HCT116 (cell line): Measurements from ENCODE around the gene RCSD1. TPM values are rescaled to one million over a fixed set of nuclear protein-coding genes. Genes with fewer than 3 reads are reported as not detected.

ENCODE experiments used
- ATAC-seq: fragments of 200-7000 bp; cut with Tn5 transposase; 2 replicates; pipeline ENCODE4 v1.9.1; 2020; ENCODE audit warnings: mild to moderate bottlenecking, moderate library complexity
- BruUV-seq: library from RNA; stranded (reverse); fragments of 400-500 nt; replicated peaks from 2 replicates; lab custom pipeline; 2021; lab: Mats Ljungman, UMichigan
- CTCF ChIA-PET: fragments of 300-600 bp; sonication (Branson Sonifier 250); formaldehyde crosslinking; loops from one replicate; lab custom pipeline; 2021; ENCODE audit warnings: antibody characterized with exemption; lab: Charles Lee
- POLR2A ChIA-PET: fragments of 300-600, 350-600 bp; sonication (Branson Sonifier 250); formaldehyde crosslinking; loops from one replicate; lab custom pipeline; 2021; ENCODE audit warnings: antibody characterized with exemption; lab: Charles Lee
- RAD21 ChIA-PET, 2 experiments: fragments of 300-600 bp; sonication (Branson Sonifier 250); formaldehyde crosslinking; loops; one replicate each; lab custom pipeline; 2023; ENCODE audit warnings: low total read pairs in 2 of 2; ENCODE audit not compliant: uncharacterized antibody in 2 of 2, unreplicated experiment in 2 of 2, low non-redundant PET in 1 of 2; lab: Charles Lee
- DNase-seq: peaks from one replicate; pipeline ENCODE4 v3.0.0-alpha.2; 2010; ENCODE audit warnings: low read depth, low spot score
- H2AFZ ChIP-seq: fragments of 200-600 bp; shearing (Covaris generic), sonication (generic); 2 replicates; pipeline ENCODE4 v1.6.1; 2017; ENCODE audit warnings: low read depth, mixed run types, mixed read lengths, antibody characterized with exemption, low read length; ENCODE audit not compliant: poor library complexity, severe bottlenecking
- H3K27ac ChIP-seq: 2 replicates; pipeline ENCODE4 v1.5.1; 2012; ENCODE audit warnings: low read depth, low read length
- H3K27me3 ChIP-seq: fragments of 200-600 bp; sonication (generic); 2 replicates; pipeline ENCODE4 v1.6.1; 2016; ENCODE audit warnings: mixed run types, low read length, mixed read lengths; ENCODE audit not compliant: insufficient read depth
- H3K36me3 ChIP-seq, 2 experiments: fragments of 200-500 bp in 1 of 2; fragments of 200-600 bp in 1 of 2; sonication (Bioruptor generic) in 1 of 2; sonication (generic) in 1 of 2; 2 replicates each; pipeline versions ENCODE4 v1.5.1 to v1.6.1; 2014 to 2016; ENCODE audit warnings: low read length in 2 of 2, inconsistent platforms in 1 of 2, mixed read lengths in 1 of 2, mixed run types in 1 of 2; ENCODE audit not compliant: insufficient read depth in 2 of 2, control insufficient read depth in 1 of 2
- H3K4me1 ChIP-seq, 2 experiments: fragments of 200-600 bp in 1 of 2; sonication (generic) in 1 of 2; 2 replicates each; pipeline versions ENCODE4 v1.5.1 to v1.6.1; 2012 to 2017; ENCODE audit warnings: low read length in 2 of 2, inconsistent platforms in 1 of 2, mild to moderate bottlenecking in 1 of 2, mixed read lengths in 1 of 2, mixed run types in 1 of 2, moderate library complexity in 1 of 2; ENCODE audit not compliant: insufficient read depth in 2 of 2, control insufficient read depth in 1 of 2
- H3K4me2 ChIP-seq: fragments of 200-600 bp; sonication (generic); 2 replicates; pipeline ENCODE4 v1.6.1; 2017; ENCODE audit warnings: mixed run types, low read length, mixed read lengths
- H3K4me3 ChIP-seq, 2 experiments: fragments of 200-600 bp in 1 of 2; sonication (generic) in 1 of 2; replicated peaks in 1 of 2; 2 replicates each; pipeline ENCODE4 v1.5.1; 2011 to 2016; ENCODE audit warnings: low read length in 2 of 2, control low read depth in 1 of 2, low read depth in 1 of 2, mild to moderate bottlenecking in 1 of 2, mixed read lengths in 1 of 2, mixed run types in 1 of 2
- H3K79me2 ChIP-seq: fragments of 200-600 bp; sonication (generic); 2 replicates; pipeline ENCODE4 v1.6.1; 2017; ENCODE audit warnings: mild to moderate bottlenecking, mixed run types, low read length, moderate library complexity, mixed read lengths; ENCODE audit not compliant: insufficient read depth
- H3K9ac ChIP-seq: fragments of 200-600 bp; sonication (generic); 2 replicates; pipeline ENCODE4 v1.6.1; 2016; ENCODE audit warnings: low read length, mixed read lengths
- H3K9me2 ChIP-seq: fragments of 200-600 bp; sonication (generic), shearing (Covaris generic); 2 replicates; pipeline ENCODE4 v1.6.1; 2017; ENCODE audit warnings: mixed run types, mild to moderate bottlenecking, moderate library complexity; ENCODE audit not compliant: insufficient read depth
- H3K9me3 ChIP-seq, 2 experiments: fragments of 200-500 bp in 1 of 2; fragments of 200-600 bp in 1 of 2; sonication (Bioruptor generic) in 1 of 2; sonication (generic) in 1 of 2; 2 replicates each; pipeline ENCODE4 v1.6.1; 2014 to 2017; ENCODE audit warnings: low read length in 2 of 2, mixed read lengths in 2 of 2, inconsistent platforms in 1 of 2, low read depth in 1 of 2, mild to moderate bottlenecking in 1 of 2, mixed run types in 1 of 2, moderate library complexity in 1 of 2; ENCODE audit not compliant: control insufficient read depth in 1 of 2, insufficient read depth in 1 of 2
- H4K20me1 ChIP-seq: fragments of 200-600 bp; sonication (generic), shearing (Covaris generic); 2 replicates; pipeline ENCODE4 v1.6.1; 2017; ENCODE audit warnings: mixed run types, mild to moderate bottlenecking, moderate library complexity; ENCODE audit not compliant: insufficient read depth
- ATF3 ChIP-seq: IDR thresholded peaks from 2 replicates; pipeline ENCODE4 v1.6.1; 2012
- CBX3 ChIP-seq: IDR thresholded peaks from 2 replicates; pipeline ENCODE4 v1.6.1; 2012; ENCODE audit warnings: low read depth
- EGR1 ChIP-seq: IDR thresholded peaks from 2 replicates; pipeline ENCODE4 v1.6.1; 2012; ENCODE audit warnings: low read depth
- ELF1 ChIP-seq: IDR thresholded peaks from 2 replicates; pipeline ENCODE4 v1.6.1; 2012; ENCODE audit warnings: low read depth, borderline replicate concordance
- EZH2phosphoT487 ChIP-seq: fragments of 200-600 bp; IDR thresholded peaks from 2 replicates; pipeline ENCODE4 v1.6.1; 2018; ENCODE audit warnings: antibody characterized with exemption, borderline replicate concordance
- JUND ChIP-seq: IDR thresholded peaks from 2 replicates; pipeline ENCODE4 v1.6.1; 2012
- MAX ChIP-seq: IDR thresholded peaks from 2 replicates; pipeline ENCODE4 v1.6.1; 2012
- POLR2A ChIP-seq: IDR thresholded peaks from 2 replicates; pipeline ENCODE4 v1.7.0; 2011; ENCODE audit warnings: borderline replicate concordance; ENCODE audit not compliant: insufficient read depth, insufficient read length; ENCODE audit errors: extremely low read depth
- SIN3A ChIP-seq: IDR thresholded peaks from 2 replicates; pipeline ENCODE4 v1.6.1; 2012; ENCODE audit warnings: low read depth
- YY1 ChIP-seq: IDR thresholded peaks from 2 replicates; pipeline ENCODE4 v1.6.1; 2011; ENCODE audit warnings: low read length, low read depth, moderate library complexity, mild to moderate bottlenecking; ENCODE audit not compliant: insufficient replicate concordance; ENCODE audit errors: extremely low read depth
- ZBTB33 ChIP-seq: IDR thresholded peaks from 2 replicates; pipeline ENCODE4 v1.6.1; 2011; ENCODE audit warnings: mild to moderate bottlenecking, low read length, moderate library complexity; ENCODE audit not compliant: insufficient replicate concordance; ENCODE audit errors: extremely low read depth
- ZFX ChIP-seq: fragments of 450-650 bp; IDR thresholded peaks from 2 replicates; pipeline ENCODE4 v1.6.1; 2017
- ZNF274 ChIP-seq: fragments of 200-500 bp; sonication (Bioruptor generic); IDR thresholded peaks from 2 replicates; pipeline ENCODE4 v1.6.1; 2014; ENCODE audit warnings: mild to moderate bottlenecking, low read depth, low read length, inconsistent platforms
- intact Hi-C: fragments of 100-400 bp; cut with micrococcal nuclease; formaldehyde crosslinking; loops from 2 replicates; pipeline ENCODE4 v1.10.0; 2022
- total RNA-seq: library from RNA; stranded (reverse); gene quantifications from one replicate; pipeline ENCODE4 v1.2.1, GENCODE V29; 2021; ENCODE audit not compliant: unreplicated experiment

Gene RCSD1
- total RNA-seq, 1 experiment from 2014 or later: 0.15 TPM

DNA sequence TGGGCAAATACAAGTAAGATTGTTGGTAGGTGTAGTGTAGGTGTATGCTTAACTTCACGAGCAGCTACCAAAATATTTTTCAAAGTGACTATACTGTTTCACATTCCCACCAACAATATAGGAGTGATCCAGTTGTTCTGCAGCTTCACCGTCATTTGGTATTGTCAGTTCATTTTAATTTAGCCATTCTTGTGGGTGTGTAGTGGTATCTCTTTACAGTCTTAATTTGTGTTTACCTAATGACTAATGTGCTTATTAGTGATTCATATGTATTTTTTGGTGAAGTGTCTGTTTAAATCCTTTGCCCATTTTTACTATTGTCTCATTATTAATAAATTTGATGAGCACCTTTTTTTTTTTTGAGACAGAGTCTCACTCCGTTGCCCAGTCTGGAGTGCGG, 35.4 kb downstream of the RCSD1 start:
- CTCF ChIA-PET: no interaction called here
- TF ChIP-seq MAX (no peak), ELF1 (no peak), JUND (no peak), SIN3A (no peak), EZH2phosphoT487 (no peak)
- no peaks in the 10 kb centered on the region for H3K79me2 ChIP-seq
- no peaks in the 10 kb centered on the region for H3K9me3 ChIP-seq
- no peak overlapping the region for H3K4me3 ChIP-seq
- BruUV-seq: no TSS peak
- no peaks in the 10 kb centered on the region for H4K20me1 ChIP-seq
- no peak overlapping the region for H3K27ac ChIP-seq
- intact Hi-C loops: no loop called here
- RAD21 ChIA-PET: no interaction called here
- no peaks in the 10 kb centered on the region for H3K27me3 ChIP-seq
- H3K4me1 ChIP-seq: peaks cover 2 to 22% of the 10 kb centered on the region in 2 experiments; a peak in 3 of 4 replicates
- POLR2A ChIA-PET: no interaction called here
- no peak overlapping the region for H2AFZ ChIP-seq
- DNase-seq: no peak
- ATAC-seq: no peak
- H3K9ac ChIP-seq: no peak overlapping the region
- no peak overlapping the region for H3K4me2 ChIP-seq
- no peaks in the 10 kb centered on the region for H3K36me3 ChIP-seq
- H3K9me2 ChIP-seq: no peaks in the 10 kb centered on the region

DNA sequence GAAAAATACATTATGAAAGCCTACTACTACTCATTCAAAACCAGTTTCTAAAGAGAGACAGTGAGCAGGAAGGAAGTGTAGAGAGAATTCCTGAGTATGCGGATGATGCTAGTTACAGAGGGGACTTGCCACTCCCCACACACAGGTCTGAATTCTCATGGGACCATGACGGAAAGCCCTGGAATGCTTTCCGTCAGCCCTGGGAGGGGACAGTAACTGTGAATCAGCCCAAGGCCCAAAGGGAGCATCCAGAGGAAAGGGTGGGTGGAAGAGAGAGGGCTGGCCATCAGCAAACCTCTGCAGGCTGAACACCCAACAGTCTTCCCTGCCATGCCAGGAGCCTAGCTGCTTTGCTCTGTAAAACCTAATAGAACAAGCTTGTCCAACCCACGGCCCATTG, 36.4 kb downstream of the RCSD1 start:
- DNase-seq (no peak), ATAC-seq (no peak)
- Histone ChIP-seq H2AFZ (no peak overlapping the region), H3K27ac (no peak overlapping the region), H3K9ac (no peak overlapping the region), H3K4me1 (peaks cover 2 to 22% of the 10 kb centered on the region in 2 experiments; a peak in 3 of 4 replicates), H3K27me3 (no peaks in the 10 kb centered on the region), H3K79me2 (no peaks in the 10 kb centered on the region), H3K4me3 (no peak overlapping the region), H4K20me1 (no peaks in the 10 kb centered on the region), H3K9me3 (no peaks in the 10 kb centered on the region)
- intact Hi-C loops: no loop called here
- CTCF ChIA-PET: interaction anchor here (1.6 kb wide), 1 partner anchor 21 kb away, joined by 4 read pairs; no protein-coding TSS in a partner anchor
- BruUV-seq: no TSS peak
- POLR2A ChIA-PET: no interaction called here
- RAD21 ChIA-PET: no interaction called here
- no peak for TF ChIP-seq JUND
- TF ChIP-seq ZNF274: no peak
- TF ChIP-seq EZH2phosphoT487: no peak
- TF ChIP-seq ELF1: no peak
- no peak for TF ChIP-seq ZFX
- TF ChIP-seq SIN3A: no peak
- no peak for TF ChIP-seq YY1
- TF ChIP-seq CBX3: no peak
- no peak for TF ChIP-seq EGR1
- TF ChIP-seq ZBTB33: no peak
- no peak for TF ChIP-seq POLR2A
- TF ChIP-seq ATF3: no peak
- TF ChIP-seq, all 23 proteins: peak for 0
- no peak overlapping the region for H3K4me2 ChIP-seq
- no peaks in the 10 kb centered on the region for H3K36me3 ChIP-seq
- no peaks in the 10 kb centered on the region for H3K9me2 ChIP-seq
